HG02798 (cell line): ENCODE data around the gene VPS18.

Experiments used
- ATAC-seq: cut with Tn5 transposase; IDR thresholded peaks from one replicate; pipeline ENCODE4 v1.9.1; 2021; ENCODE audit warnings: mild to moderate bottlenecking; ENCODE audit not compliant: unreplicated experiment, poor library complexity

VPS18 gene

DNA sequence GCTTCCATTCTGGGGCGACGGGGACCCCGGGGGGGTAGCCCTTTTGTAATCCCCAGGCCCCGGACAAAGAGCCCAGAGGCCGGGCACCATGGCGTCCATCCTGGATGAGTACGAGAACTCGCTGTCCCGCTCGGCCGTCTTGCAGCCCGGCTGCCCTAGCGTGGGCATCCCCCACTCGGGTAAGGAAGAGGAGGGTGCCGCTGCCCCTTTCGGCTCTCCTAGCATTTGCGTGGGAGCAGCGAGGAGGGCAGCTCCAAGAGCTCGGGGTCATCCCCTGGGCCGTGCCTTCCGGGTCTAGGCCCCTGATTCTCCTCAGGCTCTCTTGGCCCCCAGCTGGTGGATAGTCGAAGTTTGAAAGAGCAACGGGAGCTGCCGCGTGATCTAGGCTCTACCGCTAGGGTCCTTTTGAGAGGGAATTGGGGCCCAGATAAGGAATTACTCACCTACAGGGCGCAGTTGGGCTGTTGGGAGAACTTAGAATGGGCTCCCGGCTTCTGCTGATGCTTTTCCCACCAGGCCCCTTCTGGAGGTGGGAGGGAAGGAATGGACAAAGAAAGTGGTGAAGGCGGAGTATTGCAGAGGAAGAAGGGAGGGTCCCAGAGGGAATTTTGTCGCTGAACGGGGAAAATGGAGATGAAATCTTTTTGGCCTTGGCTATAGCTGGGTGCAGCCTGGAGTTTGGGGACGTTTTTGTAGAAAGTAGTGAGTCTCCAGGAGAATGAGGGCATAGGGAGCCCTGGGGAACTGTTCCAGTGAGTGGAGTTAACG lies 615 bp downstream of the VPS18 start:
- peak; percentile 21 for ATAC-seq

GRCh38 chr15:40899536-40900207 lies 5.4 kb downstream of the VPS18 start:
- no peak for ATAC-seq

DNA sequence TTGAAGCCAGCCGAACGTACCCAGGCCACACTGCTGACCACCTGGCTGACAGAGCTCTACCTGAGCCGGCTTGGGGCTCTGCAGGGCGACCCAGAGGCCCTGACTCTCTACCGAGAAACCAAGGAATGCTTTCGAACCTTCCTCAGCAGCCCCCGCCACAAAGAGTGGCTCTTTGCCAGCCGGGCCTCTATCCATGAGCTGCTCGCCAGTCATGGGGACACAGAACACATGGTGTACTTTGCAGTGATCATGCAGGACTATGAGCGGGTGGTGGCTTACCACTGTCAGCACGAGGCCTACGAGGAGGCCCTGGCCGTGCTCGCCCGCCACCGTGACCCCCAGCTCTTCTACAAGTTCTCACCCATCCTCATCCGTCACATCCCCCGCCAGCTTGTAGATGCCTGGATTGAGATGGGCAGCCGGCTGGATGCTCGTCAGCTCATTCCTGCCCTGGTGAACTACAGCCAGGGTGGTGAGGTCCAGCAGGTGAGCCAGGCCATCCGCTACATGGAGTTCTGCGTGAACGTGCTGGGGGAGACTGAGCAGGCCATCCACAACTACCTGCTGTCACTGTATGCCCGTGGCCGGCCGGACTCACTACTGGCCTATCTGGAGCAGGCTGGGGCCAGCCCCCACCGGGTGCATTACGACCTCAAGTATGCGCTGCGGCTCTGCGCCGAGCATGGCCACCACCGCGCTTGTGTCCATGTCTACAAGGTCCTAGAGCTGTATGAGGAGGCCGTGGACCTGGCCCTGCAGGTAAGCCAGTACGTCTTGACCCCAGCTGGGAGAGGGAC lies 6.2 kb downstream of the VPS18 start:
- ATAC-seq: no peak

GRCh38 chr15:40901053-40901443 lies 6.8 kb downstream of the VPS18 start:
- ATAC-seq: no peak

DNA sequence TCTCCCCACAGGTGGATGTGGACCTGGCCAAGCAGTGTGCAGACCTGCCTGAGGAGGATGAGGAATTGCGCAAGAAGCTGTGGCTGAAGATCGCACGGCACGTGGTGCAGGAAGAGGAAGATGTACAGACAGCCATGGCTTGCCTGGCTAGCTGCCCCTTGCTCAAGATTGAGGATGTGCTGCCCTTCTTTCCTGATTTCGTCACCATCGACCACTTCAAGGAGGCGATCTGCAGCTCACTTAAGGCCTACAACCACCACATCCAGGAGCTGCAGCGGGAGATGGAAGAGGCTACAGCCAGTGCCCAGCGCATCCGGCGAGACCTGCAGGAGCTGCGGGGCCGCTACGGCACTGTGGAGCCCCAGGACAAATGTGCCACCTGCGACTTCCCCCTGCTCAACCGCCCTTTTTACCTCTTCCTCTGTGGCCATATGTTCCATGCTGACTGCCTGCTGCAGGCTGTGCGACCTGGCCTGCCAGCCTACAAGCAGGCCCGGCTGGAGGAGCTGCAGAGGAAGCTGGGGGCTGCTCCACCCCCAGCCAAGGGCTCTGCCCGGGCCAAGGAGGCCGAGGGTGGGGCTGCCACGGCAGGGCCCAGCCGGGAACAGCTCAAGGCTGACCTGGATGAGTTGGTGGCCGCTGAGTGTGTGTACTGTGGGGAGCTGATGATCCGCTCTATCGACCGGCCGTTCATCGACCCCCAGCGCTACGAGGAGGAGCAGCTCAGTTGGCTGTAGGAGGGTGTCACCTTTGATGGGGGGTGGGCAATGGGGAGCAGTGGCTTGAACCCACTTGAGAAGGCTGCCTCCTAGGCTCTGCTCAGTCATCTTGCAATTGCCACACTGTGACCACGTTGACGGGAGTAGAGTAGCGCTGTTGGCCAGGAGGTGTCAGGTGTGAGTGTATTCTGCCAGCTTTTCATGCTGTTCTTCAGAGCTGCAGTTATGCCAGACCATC lies 8.6 kb downstream of the VPS18 start:
- ATAC-seq: no peak

DNA sequence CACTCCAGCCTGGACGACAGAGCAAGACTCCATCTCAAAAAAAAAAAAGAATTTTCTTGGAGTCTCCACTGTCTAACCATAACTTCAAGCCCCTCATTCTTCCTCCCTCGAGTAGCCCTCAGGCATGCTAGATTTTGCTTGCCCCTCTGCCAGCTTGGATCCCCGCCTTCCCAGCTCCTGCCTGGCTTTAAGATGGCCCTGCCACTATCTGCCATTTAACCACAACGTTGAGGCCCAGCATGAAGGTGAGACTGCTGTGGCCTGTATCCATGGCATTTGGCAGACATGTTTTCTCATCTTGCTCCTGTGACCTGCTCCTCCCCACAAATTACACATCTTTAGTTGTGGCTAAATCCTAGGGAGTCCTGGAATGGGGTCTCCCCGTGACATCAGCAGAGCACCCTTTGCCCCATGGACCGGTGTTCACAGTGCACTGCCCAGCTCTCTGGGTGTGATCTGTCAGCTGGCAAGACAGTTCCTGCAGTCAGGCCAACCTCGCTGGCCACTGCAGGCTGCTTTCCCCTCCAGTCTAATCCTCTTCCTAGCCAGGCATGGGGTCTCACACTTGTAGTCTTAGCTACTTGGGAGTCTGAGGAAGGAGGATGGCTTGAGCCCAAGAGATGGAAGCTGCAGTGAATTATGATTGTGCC lies 10.4 kb downstream of the VPS18 start:
- ATAC-seq: no peak

GRCh38 chr15:40906091-40906990 lies 12.1 kb downstream of the VPS18 start:
- peak; percentile 78 for ATAC-seq

DNA sequence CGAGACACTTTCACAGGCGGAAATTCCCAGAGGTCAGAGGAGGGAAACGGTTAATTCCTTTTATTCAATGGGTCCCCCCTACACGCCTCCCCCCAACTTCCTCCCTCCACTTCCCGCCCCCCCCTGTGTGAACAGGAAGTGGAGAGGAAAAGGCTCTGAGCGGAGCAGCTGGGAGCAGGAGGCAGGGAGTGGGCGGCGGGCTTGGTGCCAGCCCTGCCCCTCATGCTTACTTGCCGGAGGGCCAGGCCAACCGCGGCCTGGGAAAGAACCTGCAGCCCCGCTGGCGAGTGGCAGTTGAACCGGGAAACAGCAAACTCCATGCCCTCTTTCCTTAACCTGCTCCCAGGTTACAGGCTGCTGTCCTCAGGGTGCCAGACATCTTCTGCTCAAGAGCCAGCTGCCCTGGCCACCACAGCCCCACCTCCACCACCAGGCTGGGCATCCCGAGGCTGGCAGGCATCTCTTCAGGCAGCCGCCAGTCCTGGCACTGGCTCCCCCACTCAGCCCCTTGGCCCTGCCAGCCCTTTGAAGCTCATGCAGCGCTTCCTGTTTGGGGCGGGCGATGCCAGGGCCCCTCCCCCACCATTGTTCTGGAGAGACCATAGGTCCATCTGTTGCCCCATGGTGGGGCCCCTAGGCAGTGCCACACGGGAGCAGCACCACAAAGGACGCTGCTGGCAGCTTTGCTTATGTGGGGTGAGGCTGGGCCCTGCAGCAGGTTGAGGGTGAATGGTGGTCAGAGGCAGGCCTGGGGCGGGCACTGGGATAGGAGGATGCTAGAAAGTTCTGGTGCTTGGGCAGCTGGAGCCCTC lies 12.9 kb downstream of the VPS18 start:
- ATAC-seq: no peak

DNA sequence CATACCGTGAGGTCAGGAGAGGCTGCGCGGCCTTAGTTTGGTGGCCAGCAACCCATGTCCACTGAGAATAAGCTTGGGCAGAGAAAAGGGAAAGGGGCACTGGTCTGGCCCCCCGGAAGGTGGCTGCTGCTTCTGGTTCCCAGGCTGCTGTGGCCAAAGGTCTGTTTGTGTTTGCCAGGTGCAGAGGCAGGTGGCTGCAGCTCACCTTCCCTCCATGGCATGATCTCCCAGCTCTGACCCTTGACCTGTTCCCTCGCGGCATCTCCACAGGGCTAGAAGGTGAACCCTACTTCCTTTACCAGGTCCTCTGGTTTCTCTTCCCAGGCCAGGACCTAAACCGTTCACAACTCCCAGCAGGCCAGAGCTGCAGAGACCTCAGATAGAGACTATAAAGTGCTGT lies 13.8 kb downstream of the VPS18 start:
- no peak for ATAC-seq

DNA sequence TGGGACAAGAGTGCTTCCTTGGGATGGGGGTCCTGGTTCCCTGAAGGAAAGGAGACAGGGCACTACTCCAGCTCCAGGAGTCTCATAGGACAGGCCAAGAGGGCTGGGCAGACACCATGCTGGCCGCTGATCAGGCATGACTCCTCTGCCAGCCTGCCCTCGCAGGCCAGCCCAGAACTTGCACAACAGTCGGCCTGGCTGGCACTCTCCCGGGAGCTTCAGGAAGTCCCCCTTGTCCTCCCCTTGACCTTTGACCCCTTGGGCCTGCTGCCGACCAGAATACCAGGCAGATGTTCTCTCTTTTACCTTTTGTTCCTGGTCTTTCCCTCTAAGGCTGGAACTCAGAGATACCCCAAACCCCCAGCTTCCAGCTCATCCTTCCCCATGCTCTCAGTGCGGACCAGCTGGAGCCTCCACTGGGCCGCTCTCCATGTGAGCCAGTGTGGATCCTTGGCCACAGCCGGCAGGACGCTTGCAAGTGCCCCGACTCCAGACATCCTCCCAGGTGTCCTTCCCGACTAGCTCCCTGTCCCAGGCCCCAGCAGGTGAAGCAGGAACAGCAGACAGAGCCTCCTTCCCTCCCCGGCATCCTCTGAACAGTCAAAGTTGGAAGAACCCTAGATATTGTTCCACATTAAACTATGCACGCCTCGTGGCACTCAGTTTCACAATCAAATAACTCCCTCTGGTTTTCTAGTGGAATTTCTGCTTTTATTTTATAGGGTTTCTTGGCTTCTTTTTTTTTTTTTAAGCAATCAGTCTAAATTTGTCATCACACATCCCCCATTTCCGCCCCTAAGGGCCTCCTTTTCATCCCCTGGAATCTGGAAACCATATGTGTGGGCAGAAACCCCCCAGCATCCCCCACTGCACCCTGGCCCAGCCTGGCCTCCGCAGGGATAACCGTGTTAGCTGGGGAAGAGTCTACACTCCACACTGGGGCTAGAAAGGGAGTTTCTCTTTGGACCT lies 15.7 kb downstream of the VPS18 start:
- ATAC-seq: no peak

- no peak for ATAC-seq
Measured at GRCh38 chr15:40911141-40911540, 16.9 kb downstream of the VPS18 start.

DNA sequence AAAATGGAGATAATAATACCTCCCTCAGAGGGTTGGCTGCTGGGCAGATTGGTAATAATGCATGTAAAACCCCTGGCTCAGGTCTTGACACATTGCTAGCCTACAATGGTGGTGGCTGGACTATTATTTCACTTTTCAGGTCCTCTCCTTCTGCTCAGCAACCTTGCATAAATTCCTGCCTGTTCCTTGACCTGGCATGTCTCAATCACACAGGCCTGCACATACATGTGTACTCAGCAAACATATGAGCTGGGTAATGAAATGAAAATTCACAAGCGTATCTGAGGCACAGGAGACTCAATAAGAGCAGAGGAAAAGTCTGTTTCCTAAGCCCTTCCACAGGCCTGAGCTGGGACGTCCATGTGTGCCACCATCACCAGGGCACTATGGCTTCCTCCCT lies 17.4 kb downstream of the VPS18 start:
- ATAC-seq: no peak

DNA sequence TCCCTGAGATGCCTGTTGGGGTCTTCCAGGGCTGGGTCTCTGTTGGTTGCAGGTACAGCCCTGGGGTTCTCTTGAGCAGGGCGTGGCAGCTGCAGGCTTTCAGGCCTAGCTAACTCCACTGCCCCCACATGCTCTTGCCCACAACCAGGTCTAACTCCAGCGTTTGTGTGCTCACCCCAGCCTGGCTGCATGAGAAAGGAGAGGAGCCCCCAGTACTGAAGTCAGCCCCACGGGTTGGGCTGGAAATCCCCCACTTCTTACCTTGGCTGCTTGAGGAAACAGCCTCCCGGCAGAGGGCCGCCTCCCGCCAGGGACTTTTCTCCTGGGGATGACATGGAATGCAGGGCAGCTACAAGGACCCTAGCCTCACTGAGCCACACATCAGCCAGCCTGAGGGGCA lies 18.2 kb downstream of the VPS18 start:
- ATAC-seq: no peak

- no peak for ATAC-seq
Measured at GRCh38 chr15:40914013-40914412, 19.8 kb downstream of the VPS18 start.

- ATAC-seq: no peak
Measured at GRCh38 chr15:40914486-40914885, 20.2 kb downstream of the VPS18 start.

DNA sequence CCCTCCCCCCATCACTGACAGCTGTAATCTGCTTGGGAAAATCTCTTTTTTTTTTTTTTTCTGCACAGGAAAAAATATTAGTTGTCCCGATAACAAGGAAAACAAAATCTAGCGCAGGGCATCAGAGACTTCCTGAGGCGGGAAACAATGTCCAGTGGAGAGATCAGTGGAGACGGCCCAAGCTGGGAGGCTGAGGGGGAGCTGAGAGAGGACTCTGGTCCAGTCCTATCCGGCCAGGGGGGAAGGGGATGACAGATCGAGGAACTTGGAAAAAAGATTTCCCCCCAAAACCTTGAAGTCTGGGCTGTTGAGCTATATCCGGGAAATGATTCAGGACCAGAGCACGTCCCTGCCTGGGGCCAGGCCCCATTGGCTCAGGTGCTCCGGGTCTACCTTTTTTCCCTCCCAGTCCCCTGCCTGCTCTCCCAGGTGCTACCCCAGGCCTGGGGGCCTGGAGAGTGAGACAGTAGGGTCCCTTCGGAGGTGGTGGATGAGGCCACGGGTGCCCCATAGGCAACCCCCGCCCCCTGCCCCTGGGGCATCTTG lies 20.9 kb downstream of the VPS18 start:
- ATAC-seq: no peak
